C4-2B (cell line): Measurements from ENCODE around the gene FAM227B.

Experiments used
- CTCF ChIP-seq: fragments of 450-650 bp; conservative IDR thresholded peaks from 2 replicates; pipeline ENCODE4 v1.5.1; 2017; ENCODE audit warnings: mild to moderate bottlenecking
- ZFX ChIP-seq: fragments of 450-650 bp; IDR thresholded peaks from 2 replicates; pipeline ENCODE4 v1.6.1; 2017

GRCh38 chr15:49558929-49559328, 61.7 kb downstream of the FAM227B start:
- TF ChIP-seq CTCF (no peak), ZFX (no peak)
